ENCODE results near the gene PPP2R5C.

The PPP2R5C gene

DNA sequence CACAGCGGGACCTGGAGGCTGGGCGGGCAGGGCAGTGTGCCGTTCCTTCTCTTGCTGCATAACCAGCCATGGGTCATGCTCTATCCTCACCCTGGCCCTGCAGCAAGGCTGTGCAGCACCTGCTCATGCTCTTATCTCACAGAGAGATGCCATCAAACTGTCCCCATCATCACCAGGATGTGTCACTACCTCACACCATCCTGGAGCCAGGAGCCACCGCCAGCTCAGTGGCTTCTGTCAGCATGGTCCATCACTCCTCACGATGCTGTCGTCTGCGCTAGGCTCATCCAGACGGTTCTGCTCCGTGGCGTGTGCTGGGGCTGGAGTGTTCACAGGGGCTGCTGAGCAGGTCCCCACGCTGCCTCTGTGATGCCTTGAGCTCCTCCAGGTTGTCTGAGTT, 125.7 kb downstream of the PPP2R5C start:
- peak; percentile 20 for DNase-seq (ENCODE audit: low spot score)

DNA sequence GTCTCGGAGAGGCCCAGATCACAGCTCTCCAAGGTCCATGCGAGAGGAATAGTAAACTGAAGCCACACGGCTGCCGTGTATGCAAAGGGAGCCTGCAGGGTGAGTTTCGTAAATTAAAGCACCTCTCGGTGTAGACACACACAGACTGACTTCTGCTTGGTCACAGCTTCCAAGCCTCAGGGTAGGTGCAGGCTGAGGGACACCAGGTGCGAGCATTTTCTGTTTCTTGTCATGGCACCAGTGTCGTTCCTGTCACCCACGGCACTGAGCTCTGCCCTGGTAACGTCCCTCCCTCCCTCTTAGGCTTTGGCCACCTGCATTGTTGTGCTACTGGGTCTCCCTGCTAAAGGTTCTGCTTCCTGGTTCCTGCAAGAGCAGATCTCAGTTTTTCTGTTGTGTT, 126.7 kb downstream of the PPP2R5C start:
- peak; percentile 45 for DNase-seq (ENCODE audit: low spot score)

DNA sequence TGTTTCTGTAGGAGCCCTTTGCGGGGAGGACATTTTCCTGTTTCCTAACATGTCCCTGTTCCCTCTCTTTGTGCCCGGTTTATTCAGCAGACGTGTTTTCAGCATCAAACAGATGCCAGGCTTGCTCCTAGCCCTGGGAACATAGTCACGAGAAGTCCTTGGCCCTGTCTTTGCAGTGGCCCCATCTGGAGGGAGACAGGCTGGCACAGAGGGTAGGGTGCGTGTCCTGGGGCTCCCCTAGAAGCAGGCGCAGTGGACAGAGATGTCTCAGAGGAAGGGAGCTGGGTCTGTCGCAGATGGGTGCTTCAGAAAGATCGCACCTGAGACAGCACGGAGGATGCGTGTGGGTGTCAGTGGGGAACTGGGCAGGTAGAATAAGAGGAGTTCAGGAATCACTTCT, 127.9 kb downstream of the PPP2R5C start:
- peak; percentile 59 for DNase-seq (ENCODE audit: low spot score)

DNA sequence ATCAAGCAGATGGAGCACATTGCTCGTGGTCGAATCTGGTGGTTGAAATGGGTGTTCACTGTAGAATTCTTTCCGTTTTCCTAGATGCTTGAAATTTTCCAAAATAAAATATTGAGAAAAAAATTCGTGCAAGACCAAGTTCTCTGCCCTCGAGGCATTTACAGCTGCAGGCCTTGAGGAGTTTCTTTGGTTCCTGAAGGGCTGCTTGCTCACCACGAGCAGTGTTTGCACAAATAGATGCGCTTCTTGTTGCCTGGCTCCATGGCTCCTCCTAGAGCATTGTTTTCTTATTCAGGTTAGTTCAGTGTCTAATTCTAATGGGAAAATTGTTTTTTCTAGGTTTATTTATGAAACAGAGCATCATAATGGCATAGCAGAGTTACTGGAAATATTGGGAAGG, 128.4 kb downstream of the PPP2R5C start:
- DNase-seq (ENCODE audit: low spot score) = peak; percentile 1

DNA sequence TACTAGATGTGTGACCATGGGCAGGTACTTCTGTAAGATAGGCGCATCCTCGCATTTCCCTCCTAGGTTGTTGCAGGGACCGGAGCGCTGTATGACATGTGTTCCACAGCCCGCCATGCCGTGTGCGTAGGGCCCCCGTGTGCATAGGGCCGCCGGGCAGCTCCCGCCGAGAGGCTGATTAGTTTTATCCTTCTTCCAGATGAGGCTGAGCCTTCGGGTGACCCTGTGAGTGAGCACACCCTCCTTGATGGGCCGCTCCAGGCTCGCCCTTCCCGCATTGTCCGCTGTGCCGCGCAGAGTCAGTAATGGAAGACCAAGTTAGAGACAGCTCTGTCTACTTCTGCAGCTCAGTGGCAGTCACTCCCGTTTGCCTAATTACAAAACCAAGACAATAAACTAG, 130.0 kb downstream of the PPP2R5C start:
- peak; percentile 38 for DNase-seq (ENCODE audit: low spot score)

DNA sequence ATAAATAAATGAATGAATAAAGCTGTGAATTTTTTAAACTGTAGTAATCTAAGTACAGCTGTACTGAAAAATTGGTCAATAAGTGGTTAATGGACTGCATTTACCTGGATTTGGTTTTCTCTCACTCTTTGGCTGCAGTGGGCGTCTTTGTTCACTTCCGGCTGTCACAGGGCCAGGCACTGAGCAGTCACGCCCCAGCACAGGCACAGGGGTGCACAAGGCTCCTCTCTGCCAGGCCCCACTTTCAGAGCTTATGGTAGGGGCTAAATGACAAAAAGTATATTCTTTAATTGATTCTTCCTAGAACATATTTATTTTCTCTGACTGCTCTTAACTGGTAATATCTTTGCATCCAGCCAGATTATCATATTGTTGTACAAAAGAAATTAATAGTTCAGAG, 132.2 kb downstream of the PPP2R5C start:
- DNase-seq (ENCODE audit: low spot score) = no peak

DNA sequence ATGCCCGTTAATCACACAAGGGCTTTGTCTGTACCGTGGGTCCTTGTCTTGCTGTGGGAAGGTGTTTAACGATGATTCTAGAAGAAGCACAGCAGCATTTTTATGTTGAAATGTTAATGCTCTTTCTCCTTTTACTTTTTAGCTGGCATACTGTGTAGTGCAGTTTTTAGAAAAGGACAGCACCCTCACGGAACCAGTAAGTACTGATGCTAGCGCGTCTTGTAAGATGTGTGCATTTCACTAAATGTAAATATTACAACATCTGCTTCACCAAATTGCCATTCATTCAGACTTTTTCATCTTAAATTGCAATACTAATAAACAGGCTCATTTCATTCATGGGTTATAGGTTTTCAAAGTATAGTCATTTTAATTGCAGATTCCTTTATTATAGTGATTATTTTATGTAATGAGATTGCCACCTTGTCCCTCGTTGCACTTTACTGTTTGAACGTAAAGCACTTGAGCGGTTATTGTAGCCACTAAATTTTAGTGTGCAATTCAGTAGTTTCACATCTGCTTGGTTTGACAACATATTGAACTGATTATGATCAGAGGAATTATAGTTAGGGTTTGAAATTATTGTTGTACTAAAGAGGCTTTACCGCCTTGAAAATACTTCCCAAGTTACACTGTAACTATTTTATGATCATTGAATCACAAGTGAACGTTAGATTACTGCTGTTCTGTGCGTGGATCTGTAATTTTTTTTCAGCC, 133.0 kb downstream of the PPP2R5C start:
- no peak for DNase-seq (ENCODE audit: low spot score)

DNA sequence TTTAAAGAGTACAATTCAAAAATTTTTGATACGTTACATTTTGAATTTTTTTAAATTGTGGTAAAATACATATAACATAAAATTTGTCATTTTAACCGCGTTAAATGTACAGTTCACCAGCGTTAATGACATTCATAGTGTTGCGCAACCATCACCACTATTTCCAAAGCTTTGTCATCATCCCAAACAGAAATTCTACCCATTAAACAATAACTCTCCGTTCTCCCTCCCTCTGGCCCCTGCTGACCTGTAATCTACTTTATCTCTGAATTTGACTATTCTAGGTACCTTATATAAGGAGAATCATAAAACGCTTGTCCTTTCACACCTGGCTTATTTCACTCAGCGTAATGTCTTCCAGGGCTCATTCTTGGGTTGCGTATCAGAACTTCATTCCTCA, 133.7 kb downstream of the PPP2R5C start:
- no peak for DNase-seq (ENCODE audit: low spot score)

DNA sequence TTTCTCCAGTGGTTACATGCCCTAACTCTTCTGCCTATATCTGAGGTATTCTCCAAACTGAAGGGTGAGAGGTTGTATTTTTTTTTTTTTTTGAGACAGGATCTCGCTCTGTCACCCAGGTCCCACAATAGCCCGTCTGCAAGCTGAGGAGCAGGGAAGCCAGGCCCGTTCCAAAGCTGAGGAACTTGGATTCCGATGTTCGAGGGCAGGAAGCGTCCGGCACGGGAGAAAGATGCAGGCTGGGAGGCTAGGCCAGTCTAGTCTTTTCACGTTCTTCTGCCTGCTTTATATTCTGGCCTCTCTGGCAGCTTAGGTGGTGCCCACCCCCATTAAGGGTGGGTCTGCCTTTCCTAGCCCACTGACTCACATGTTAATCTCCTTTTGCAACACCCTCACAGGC, 135.8 kb downstream of the PPP2R5C start:
- no peak for DNase-seq (ENCODE audit: low spot score)

DNA sequence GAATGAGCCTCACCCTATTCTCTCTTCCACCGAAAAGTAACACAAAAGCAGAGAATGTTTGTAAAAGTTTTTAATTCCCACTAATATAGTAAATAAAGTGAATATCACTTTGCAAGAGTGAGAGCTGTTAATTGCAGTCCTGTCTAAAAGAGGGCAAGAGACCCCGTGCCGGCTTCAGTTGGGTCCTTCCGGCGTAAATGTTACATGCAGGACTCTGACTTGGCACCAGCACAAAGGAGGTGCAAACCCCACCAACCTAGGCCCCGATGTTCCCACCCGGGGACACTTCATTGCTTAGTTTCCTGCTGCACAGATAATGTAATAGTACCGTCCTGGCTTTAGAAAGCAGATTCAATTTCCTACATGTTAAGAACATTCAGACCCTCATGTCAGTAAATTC, 136.9 kb downstream of the PPP2R5C start:
- DNase-seq (ENCODE audit: low spot score) = no peak

DNA sequence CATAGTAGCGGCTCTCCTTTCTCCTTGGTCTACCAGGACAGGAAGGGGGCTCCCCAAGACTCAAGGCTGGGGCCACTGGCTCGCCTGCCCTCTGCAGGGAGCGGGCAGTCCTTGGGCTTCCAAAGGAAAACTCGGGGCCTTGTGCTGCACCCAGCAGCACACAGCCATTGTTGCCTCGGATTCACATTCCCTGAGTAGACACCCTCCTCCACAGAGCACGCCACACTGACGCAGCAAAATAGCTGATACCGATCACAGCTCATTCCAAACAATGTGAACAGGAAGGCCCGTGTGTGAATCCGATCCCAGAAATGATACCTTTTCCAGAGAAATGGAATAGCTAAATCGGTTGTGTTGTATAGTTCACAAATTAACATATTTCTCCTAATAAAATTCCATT, 137.8 kb downstream of the PPP2R5C start:
- DNase-seq (ENCODE audit: low spot score) = no peak

DNA sequence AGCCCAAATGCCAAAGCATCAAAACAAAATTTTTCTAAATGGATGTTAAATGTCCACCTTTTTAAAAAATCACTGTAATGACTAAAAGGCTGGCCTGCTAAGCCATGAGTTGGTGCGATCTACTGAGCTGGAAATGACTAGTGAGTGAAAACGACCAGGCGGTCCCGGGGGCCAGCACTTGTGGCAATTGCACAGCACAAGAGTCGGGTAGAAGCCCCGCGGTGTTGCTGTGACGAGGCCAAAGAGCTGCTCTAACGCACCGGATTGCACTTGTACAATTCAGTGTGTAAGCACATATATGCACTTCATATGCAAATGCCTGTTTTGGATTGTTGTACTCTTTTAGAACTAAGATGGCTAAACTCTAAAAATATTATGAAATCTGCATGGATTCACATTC, 138.7 kb downstream of the PPP2R5C start:
- no peak for DNase-seq (ENCODE audit: low spot score)

DNA sequence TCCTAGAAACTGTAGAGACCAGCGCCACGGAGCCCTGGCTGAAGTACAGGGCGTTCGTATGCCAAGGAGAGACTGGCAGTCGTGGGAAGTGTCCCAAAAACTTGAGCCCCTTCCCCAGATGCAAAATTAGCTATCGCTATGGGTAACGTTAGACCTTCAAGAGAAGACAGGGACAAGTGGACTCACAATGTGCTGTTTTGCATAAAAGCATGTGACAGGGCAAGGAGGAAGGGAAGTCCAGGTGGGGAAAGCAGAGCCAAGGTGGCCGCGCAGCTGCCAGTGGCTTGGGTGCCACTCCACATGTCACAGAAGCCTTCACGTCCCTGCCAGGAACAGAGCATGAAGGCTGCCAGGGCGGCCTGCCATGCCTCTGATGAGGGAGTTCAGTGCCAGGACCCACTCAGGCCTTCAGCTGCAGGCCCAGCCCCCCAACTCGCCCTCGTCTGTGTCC, 141.6 kb downstream of the PPP2R5C start:
- no peak for DNase-seq (ENCODE audit: low spot score)

DNA sequence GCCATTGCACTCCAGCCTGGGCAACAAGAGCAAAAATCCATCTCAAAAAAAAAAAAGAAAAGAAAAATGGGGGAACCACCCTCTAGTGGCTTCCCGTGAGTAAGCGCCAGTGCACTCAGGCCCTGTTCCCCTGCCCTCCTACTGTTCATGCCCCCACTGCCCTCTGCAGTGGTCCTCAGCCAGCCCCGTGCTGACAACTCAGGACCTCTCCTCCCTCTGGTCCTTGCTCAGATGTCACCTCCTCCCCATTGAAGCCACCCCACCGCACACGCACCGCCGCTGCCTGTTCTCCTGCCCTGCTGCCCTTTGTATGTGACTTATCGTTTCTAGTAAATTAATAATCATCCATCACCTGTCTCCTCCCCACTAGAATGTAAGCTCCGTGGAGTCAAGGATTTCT, 144.1 kb downstream of the PPP2R5C start:
- DNase-seq (ENCODE audit: low spot score) = no peak

DNA sequence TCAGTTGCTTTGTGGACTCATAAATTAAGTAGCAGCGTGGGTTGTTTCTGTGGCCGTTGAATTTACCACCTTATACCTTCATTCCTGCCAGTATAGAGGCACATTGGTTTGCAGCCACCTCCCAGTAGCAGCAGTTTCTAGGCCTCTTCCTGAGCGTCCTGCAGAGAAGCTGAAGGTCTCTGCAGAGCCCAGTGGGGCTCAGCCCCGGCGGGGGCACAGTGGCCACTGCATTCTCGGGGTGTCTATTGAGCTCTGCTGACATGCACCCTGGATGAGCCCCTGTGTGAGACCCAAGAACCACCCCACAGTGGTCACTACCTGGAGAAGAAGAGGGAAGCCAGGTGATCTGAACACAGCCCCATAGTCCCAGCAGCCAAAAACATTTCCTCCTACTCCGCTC, 145.1 kb downstream of the PPP2R5C start:
- DNase-seq (ENCODE audit: low spot score) = no peak

DNA sequence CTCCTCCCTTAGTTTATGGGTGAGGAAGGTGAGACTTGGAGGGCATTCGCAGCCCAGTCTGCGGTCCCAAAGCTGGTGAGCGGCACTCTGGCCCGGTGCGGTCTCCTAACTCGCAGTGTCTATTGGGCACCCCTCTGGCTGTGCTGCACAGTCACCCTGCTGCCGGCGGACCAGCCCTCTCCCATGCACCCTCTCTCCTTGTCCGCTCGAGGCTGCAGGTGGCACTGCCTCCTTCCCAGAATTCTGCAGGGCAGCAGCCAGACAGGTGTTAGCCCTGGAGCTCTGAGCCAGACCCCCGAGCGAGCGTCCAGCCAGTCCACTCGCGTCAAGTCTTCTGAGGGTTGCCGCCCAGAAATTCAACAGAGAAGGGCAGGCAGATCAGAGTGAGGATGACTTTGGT, 146.1 kb downstream of the PPP2R5C start:
- no peak for DNase-seq (ENCODE audit: low spot score)

DNA sequence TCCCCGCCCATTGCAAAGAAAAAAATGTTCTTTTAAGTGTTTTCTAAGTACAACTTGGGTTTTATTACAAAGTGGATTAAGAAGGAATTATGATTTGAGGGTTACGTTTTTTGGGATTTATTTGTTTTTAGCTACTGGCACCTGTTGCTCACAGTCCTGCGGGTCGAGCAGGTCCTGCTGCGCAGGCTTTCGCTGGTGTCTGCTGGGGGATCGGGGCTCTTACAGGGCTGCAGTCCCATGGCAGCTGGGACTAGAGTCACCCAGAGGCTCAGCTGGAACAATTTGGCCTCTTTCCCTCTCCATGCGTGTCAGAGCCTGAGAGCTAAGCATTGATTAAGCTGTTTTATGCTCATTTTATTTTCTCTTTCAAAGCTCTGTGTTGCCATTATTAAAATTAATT, 147.3 kb downstream of the PPP2R5C start:
- no peak for DNase-seq (ENCODE audit: low spot score)

DNA sequence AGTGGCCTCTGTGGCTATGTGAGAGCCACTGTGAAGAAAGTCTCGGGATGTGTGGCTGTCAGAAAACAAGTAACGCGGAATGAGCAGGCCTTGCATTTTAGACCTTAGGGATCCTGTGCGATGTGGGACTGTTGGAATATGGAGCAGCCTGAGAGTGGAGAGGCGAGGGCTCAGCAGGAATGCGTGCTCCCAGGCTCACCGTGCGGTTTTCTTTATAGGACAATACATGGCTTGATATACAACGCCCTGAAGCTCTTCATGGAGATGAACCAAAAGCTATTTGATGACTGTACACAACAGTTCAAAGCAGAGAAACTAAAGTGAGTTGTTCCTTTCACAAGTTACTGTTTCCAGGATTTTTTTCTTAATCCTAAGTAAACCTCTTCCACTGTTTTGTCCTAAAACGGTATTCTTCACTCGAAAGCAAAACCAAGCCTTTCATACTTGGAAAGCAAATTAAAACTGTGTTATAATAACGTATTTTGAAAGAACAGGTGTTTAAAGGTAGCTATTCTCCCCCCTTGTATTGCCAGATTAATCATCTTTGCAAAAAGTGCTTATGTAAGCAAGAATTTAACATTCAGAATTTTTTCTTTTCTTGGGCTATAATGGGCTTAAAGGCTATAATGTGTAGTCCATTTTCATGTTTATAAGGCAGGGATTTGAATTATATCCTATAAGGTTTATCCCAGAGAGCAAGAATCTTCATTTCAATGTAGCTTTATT, 148.0 kb downstream of the PPP2R5C start:
- DNase-seq (ENCODE audit: low spot score) = no peak

DNA sequence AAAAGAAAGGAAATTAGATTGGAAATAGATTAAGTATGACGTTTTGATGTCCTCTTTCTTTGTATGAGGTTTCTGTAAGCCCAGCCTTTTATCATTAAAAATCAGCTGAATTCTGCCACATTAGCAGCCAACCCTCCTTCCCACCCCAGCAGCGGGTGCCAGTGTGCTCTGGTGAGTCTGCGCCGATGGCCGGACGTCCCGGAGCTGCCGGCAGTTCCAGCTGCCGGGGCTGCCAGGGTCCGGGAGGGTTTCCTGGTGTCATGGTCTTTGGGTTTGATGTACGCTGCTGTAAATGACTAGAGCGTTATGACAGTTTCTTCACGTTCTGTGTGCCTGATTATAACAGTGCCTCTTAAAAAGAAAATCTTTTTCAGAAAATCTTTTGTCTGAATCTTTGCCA, 151.3 kb downstream of the PPP2R5C start:
- no peak for DNase-seq (ENCODE audit: low spot score)

DNA sequence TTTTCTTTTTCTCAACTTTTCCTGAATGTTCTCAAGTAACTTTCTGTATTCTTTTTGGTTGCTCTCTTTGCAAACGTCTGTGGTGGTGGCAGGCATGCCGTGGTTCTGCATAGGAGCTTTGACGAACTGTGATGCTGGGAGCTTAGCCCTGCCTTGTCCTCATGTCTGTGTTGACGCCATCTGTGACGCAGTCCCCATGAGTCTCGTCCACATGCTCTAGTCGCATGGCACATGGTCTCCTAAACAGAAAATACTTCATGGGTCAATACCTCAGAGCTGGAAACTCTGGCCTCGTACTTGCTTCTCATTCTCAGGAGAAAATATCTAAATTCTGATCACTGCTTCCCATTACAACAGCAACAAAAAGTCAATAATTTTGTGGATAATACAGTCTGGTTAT, 152.6 kb downstream of the PPP2R5C start:
- no peak for DNase-seq (ENCODE audit: low spot score)

DNA sequence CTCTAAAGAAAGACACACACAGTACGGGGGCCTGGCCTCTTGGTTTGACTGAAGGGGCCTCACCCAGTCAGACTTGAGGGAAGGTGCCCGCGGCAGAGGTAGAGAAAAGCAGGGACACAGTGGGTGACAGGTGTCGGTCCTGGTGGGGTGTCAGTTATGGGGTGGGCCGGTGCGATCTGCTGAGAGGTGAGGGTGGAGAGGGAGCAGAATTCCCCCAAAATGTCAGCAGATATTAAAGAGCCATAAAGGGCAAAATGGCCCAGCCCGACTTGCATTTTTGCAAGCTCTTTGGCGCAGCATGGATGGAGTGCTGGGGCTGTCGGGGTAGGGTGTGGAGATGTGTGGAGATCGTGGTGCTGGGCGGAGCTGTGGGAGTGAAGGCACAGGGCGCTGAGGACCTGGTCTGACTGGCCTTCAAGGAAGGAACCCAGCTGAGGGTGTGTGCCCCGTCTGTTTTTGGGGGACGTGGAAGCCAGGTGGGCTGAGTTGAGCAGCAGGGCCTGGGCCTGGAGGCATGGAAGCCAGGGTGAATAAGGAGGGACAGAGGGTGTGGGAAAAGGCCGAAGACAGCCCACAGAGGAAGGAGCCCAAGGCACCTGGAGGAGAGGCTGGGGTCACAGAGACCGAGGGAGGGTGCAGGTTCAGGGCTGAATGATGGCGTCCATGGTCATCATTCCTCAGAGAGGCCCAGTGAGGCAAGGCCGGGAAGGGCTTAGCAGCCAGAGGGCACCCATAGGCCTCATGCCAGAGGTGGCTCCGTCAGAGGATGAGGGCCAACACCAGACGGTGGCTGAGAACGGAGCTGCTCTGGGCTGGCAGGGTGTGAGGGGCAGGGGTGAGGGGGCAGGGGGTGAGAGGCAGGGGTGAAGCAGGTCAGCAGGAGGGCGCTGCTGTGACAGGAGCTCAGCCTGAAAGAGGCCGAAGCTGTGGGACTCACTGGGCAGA, 154.6 kb downstream of the PPP2R5C start:
- no peak for DNase-seq (ENCODE audit: low spot score)

DNA sequence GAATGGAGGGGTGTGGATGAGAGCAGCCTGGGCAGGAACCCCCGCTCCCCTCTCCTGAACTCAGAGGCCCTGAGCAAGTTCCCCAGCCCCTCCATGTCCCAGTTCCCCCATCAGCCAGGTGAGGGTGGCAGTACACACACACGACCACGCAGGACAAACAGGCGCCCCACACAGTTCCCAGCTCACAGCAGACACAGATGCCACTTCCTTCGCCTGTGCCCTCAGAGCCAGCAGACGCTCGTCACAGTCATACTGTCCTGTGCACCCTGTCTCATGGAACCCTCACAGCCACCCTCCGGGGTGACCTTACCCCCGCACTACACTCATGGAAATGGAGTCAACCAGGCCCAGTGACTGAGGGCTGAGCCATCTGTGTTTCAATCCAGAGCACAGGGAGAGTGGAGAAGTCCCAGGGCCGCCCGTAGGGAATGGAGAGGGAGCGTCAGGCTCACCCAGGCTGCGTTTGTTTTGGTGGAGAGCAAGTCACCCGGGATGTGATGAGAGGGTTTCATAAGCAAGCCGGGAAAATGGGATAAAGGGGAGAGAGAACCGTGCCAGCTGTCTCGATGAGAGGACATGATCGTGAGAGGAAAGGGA, 155.4 kb downstream of the PPP2R5C start:
- DNase-seq (ENCODE audit: low spot score) = no peak

Measured in left forelimb (tissue), 1 donor.